ENCODE data around the gene SLC1A1.

The SLC1A1 gene

DNA sequence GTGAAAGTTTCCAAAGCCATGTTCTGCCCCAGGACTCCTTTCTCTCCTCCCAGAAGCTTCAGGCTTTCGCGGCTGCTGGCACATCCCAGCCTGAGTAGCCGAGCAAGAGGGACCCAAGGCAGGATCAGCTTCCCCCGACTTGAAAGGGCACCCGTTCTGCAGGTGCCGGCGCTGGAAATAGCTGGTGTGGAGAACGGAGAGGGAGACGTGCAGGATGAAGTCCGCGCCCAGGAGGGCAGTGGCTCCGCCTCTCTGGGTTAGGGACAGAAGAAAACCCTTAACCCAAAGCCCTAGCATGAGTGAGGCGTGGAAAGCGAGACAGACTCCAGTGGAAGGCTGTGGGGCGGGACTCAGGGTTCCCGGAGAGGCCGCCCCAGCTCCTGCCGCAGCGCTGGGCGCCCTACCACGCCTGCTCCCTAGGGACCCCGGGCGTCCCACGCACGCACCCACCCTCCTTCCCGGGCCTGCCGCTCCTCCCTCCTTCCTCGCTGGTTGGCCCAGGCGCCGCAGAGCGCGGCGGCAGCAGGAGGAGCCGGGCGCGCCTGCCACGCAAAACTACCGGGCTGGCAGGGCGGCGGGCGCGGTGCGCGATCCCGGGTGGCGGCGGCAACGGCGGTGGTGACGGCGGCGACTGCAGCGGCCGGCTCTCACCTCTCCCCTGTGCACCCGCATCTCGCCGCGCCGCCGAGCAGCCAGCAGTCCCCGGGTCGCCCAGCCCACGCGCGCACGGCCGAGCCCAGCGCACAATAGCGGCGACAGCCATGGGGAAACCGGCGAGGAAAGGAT, at the start of gene SLC1A1:
SLC1A1 (plus strand) TSS at position 550 of the 786 bp plus-strand sequence; CDS start at position 762, 212 bp downstream.
- TF ChIP-seq FOXM1 (IDR thresholded peaks at IDR 0.05; ENCODE audit: borderline replicate concordance, low read depth) (no peak), CEBPB (IDR thresholded peaks at IDR 0.05) (no peak), NFIC (IDR thresholded peaks at IDR 0.05) (no peak), TAF1 (IDR thresholded peaks at IDR 0.05; ENCODE audit: low read depth) (peak; percentile 61), MAX (IDR thresholded peaks at IDR 0.05) (peak; percentile 20; the same call in 1 of the 2 replicates), RAD21 (IDR thresholded peaks at IDR 0.05; ENCODE audit: low read depth) (no peak), TCF12 (IDR thresholded peaks at IDR 0.05; ENCODE audit: low read depth) (0 out of 2 replicates have a peak, but pooled peaks have one; percentile 34), EGR1 (IDR thresholded peaks at IDR 0.05) (0 out of 2 replicates have a peak, but pooled peaks have one; percentile 40), YY1 (IDR thresholded peaks at IDR 0.05; ENCODE audit: low read depth) (no peak), USF1 (IDR thresholded peaks at IDR 0.05) (no peak), TEAD4 (IDR thresholded peaks at IDR 0.05) (no peak), EP300 (IDR thresholded peaks at IDR 0.05; ENCODE audit: borderline replicate concordance) (0 out of 2 replicates have a peak, but pooled peaks have one; percentile 11), CREB1 (IDR thresholded peaks at IDR 0.05; ENCODE audit: low read depth) (no peak), REST (IDR thresholded peaks at IDR 0.05; ENCODE audit: low read depth) (no peak; the same call in 1 of the 2 replicates), ZBTB7A (IDR thresholded peaks at IDR 0.05; ENCODE audit: low read depth) (no peak)

DNA sequence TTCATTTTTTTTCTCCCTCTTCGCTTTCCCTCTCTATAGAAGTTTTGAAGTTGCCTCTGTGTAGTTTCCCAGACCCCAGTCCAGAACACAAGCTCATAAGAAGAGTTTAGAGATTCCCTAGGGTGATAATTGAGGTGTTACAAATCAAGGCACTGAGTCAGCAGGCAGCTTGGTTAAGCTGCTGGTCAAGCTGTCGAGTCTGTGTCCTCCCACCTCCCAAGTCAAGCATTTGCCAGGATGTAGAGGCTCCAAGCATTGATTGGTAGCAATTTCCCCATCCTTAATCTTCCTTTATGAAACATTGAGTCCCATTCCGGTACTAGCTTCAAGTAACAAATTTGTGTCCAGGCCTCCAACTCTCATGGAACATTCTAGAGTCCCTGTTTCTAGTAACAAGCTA, 47.5 kb upstream of the SLC1A1 start:
- TF ChIP-seq TEAD4 (IDR thresholded peaks at IDR 0.05) = no peak

DNA sequence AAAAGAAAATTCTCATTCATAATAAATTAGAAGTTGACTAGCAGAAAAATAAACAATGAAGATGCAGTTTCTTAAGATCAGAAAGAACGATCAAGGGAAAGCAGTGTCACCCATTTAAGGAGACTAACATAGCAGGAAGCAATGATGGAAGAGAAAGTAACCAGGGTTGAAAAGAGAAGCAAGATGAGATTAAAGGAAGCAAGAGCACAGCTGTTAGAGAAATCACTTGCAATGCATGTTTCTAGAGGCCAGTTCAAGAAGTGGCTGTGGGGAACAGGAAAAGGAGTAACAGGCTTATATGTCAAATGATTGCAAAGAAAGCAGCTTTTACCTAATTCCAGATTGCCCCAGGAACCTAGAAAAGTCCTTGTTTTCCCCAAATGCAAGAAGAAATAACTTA, 46.8 kb upstream of the SLC1A1 start:
- TF ChIP-seq ZBTB7A (IDR thresholded peaks at IDR 0.05; ENCODE audit: low read depth) = no peak
- no peak for TF ChIP-seq EP300 (IDR thresholded peaks at IDR 0.05; ENCODE audit: borderline replicate concordance)
- TF ChIP-seq REST (IDR thresholded peaks at IDR 0.05; ENCODE audit: low read depth) = no peak
- no peak for TF ChIP-seq CEBPB (IDR thresholded peaks at IDR 0.05)
- no peak for TF ChIP-seq EGR1 (IDR thresholded peaks at IDR 0.05)
- no peak for TF ChIP-seq TEAD4 (IDR thresholded peaks at IDR 0.05)
- no peak for TF ChIP-seq TCF12 (IDR thresholded peaks at IDR 0.05; ENCODE audit: low read depth)
- no peak for TF ChIP-seq USF1 (IDR thresholded peaks at IDR 0.05)
- TF ChIP-seq CREB1 (IDR thresholded peaks at IDR 0.05; ENCODE audit: low read depth) = no peak
- no peak for TF ChIP-seq RAD21 (IDR thresholded peaks at IDR 0.05; ENCODE audit: low read depth)
- TF ChIP-seq TAF1 (IDR thresholded peaks at IDR 0.05; ENCODE audit: low read depth) = no peak
- TF ChIP-seq MAX (IDR thresholded peaks at IDR 0.05) = no peak
- TF ChIP-seq NFIC (IDR thresholded peaks at IDR 0.05) = no peak
- no peak for TF ChIP-seq YY1 (IDR thresholded peaks at IDR 0.05; ENCODE audit: low read depth)
- no peak for TF ChIP-seq FOXM1 (IDR thresholded peaks at IDR 0.05; ENCODE audit: borderline replicate concordance, low read depth)

DNA sequence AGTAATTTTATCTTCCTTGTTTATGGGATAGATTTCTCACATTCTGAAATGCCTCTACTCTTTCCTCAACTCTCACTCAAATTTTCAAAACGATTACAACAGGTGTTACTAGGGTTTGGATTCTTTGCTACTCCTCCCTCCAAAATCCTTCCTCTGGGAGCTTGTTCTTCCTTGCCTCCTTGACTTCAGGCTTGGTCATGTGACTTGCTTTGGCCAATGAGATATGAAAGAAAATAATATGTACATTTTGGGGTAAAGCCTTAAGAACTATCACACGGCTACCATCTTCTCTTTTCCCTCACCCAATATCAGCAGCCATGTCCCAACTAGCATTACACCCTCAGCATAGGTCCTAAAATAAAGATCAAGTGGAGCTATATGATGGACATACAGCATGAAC, 28.8 kb upstream of the SLC1A1 start:
- TF ChIP-seq TEAD4 (IDR thresholded peaks at IDR 0.05) (no peak), USF1 (IDR thresholded peaks at IDR 0.05) (peak; percentile 60; the same call in 1 of the 2 replicates)

DNA sequence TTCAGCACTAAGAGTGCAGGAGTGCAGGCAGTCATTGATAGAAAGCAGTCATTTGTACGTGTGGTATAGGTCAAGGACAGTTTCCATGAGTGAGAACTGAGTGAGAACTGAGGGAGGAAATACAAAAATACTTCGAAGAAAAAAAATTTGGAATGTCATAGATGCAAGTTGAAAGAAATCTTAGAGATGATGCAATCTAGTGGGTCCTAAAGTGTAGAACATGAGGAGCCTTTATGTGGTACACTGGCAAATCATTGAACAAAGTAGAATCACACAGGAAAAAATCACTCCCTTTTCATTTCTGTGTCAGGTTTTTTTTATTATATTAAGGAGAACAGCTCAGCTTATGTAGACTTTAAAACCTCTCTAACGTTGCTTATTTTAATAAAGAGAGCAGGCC, 26.4 kb upstream of the SLC1A1 start:
- TF ChIP-seq TCF12 (IDR thresholded peaks at IDR 0.05; ENCODE audit: low read depth) (no peak), RAD21 (IDR thresholded peaks at IDR 0.05; ENCODE audit: low read depth) (no peak), EP300 (IDR thresholded peaks at IDR 0.05; ENCODE audit: borderline replicate concordance) (no peak), EGR1 (IDR thresholded peaks at IDR 0.05) (no peak), FOXM1 (IDR thresholded peaks at IDR 0.05; ENCODE audit: borderline replicate concordance, low read depth) (no peak), NFIC (IDR thresholded peaks at IDR 0.05) (no peak), YY1 (IDR thresholded peaks at IDR 0.05; ENCODE audit: low read depth) (no peak), USF1 (IDR thresholded peaks at IDR 0.05) (no peak), REST (IDR thresholded peaks at IDR 0.05; ENCODE audit: low read depth) (no peak), MAX (IDR thresholded peaks at IDR 0.05) (no peak), ZBTB7A (IDR thresholded peaks at IDR 0.05; ENCODE audit: low read depth) (no peak), TAF1 (IDR thresholded peaks at IDR 0.05; ENCODE audit: low read depth) (no peak), CREB1 (IDR thresholded peaks at IDR 0.05; ENCODE audit: low read depth) (no peak), TEAD4 (IDR thresholded peaks at IDR 0.05) (no peak), CEBPB (IDR thresholded peaks at IDR 0.05) (no peak)

All from Ishikawa (cell line).